Measurements from ENCODE around the gene CABP7.

CABP7 gene

DNA sequence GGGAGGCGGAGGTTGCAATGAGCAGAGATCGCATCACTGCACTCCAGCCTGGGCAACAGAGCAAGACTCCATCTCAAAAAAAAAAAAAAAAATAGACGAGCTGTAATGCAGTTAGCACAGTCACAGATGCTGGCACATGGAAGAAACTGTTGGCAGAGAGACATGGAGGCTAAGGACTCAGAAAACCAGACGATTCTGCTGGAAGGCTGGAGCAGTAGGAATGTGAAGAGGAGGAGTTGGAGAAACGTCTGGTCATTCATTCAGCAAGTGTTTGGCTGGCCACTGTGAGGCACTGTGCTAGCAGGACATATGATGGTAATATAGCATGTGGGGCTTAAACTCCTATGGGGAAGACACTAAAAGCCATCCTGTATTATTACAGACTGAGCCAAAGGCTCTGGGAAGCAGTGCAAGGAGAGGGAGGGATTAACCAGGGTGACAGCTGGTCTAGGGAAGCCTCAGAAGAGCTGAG is 52.4 kb downstream of the CABP7 start:
- DNase-seq (ENCODE audit: low spot score), result no peak
- in situ Hi-C loops (cut with MboI; ENCODE audit: low sequenced_read_pairs, unreplicated experiment), result no loop called here
- TF ChIP-seq CTCF (IDR thresholded peaks at IDR 0.05; ENCODE audit: borderline replicate concordance, control extremely low read depth, extremely low read depth, insufficient read depth, missing control alignments), result peak; percentile 10

DNA sequence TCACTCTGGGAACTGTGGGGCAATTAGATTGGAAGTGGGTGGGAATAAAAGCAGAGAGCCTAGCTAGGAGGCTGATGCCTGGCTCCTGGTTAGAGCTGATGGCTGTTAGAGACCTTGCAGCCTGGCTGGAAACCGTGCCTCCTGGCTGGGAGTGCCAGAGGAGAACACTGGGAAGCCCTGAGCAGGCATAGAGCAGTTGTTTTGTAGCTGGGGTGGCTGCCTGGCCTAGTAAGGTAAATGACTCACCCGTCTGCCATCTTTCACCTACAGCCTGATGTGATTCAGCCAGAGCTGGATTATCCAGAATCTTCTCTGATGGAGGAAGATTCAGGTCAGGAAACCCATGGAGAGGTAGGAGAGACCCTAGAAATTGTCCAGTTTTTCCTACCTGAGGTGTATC is 53.4 kb downstream of the CABP7 start:
- in situ Hi-C loops (cut with MboI; ENCODE audit: low sequenced_read_pairs, unreplicated experiment), result no loop called here
- no peak for TF ChIP-seq CTCF (IDR thresholded peaks at IDR 0.05; ENCODE audit: borderline replicate concordance, control extremely low read depth, extremely low read depth, insufficient read depth, missing control alignments)
- no peak for DNase-seq (ENCODE audit: low spot score)

GRCh38 chr22:29780220-29780619 is 60.4 kb downstream of the CABP7 start:
- in situ Hi-C loops (cut with MboI; ENCODE audit: low sequenced_read_pairs, unreplicated experiment), result no loop called here
- TF ChIP-seq CTCF (IDR thresholded peaks at IDR 0.05; ENCODE audit: borderline replicate concordance, control extremely low read depth, extremely low read depth, insufficient read depth, missing control alignments), result no peak
- DNase-seq (ENCODE audit: low spot score), result no peak

DNA sequence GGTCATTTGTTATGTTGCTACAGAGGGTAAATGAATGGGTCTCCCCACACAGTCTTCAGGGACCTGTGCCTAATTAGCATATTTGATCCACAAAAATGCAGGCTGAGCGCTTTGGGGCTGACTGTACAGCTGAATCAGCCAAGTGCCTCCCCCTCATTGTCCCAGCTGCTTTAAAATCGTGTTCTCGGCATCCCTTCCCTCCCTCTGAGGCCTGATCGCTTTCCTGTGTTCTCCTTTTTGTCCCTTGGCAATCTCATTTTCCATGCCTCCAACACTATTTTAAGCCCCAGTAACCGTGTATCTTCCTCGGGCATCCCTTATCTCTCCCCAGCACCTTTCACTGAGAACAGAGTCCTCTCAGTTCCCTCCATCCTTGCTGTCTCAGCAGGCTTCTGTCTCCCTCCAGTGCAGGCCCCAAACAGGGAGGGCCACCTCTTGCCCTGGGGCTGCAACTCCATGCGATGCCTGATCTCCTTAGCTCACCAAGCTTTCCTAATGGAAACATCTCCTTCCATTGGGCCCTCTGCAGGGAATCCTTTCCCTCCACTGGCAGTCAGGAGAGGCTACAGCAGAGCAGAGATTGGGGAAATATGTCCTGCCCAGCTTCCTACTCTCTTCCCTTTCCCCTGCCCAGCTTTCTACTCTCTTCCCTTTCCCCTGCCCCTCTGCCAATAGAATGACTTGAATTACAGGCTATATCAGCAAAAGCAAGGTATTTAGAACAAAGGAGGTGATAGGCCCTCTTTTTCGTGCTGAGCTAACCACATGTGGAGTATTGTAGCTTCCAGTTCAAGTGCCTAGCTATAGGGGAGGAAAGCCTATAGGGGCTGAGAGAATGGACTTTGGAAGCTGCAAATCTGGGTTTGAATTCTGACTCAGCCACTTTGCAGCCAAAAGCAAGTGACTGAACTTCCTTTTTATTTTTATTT is 61.2 kb downstream of the CABP7 start:
- TF ChIP-seq CTCF (IDR thresholded peaks at IDR 0.05; ENCODE audit: borderline replicate concordance, control extremely low read depth, extremely low read depth, insufficient read depth, missing control alignments), result no peak
- in situ Hi-C loops (cut with MboI; ENCODE audit: low sequenced_read_pairs, unreplicated experiment), result no loop called here
- no peak for DNase-seq (ENCODE audit: low spot score)

Measured in GM13976 (cell line).